K562 (cell line): ENCODE data around the gene THOP1. TPM values are rescaled to one million over a fixed set of nuclear protein-coding genes. Genes with fewer than 3 reads are reported as not detected.

Experiments
- CCNT2 ChIP-seq: IDR thresholded peaks from 2 replicates; pipeline ENCODE4 v1.6.1; 2011; ENCODE audit warnings: borderline replicate concordance, low read depth, mild to moderate bottlenecking, moderate library complexity, mixed read lengths, low read length; ENCODE audit not compliant: insufficient read length; ENCODE audit errors: extremely low read depth
- FOXJ3 ChIP-seq: sonication (generic); formaldehyde crosslinking; IDR thresholded peaks from 2 replicates; pipeline ENCODE4 v1.4.0; 2020; ENCODE audit warnings: mild to moderate bottlenecking, missing genetic modification reagents
- LCOR ChIP-seq: sonication (generic); formaldehyde crosslinking; IDR thresholded peaks from 2 replicates; pipeline ENCODE4 v1.8.0; 2022; ENCODE audit warnings: mild to moderate bottlenecking, missing genetic modification reagents
- NFYB ChIP-seq: IDR thresholded peaks from 2 replicates; pipeline ENCODE4 v1.6.1; 2011; ENCODE audit warnings: mild to moderate bottlenecking, moderate library complexity; ENCODE audit not compliant: insufficient read length; ENCODE audit errors: extremely low read depth
- PKNOX1 ChIP-seq: fragments of 450-650 bp; IDR thresholded peaks from 2 replicates; pipeline ENCODE4 v1.6.1; 2016
- RBBP5 ChIP-seq: fragments of 200-600 bp; sonication (generic); IDR thresholded peaks from 2 replicates; pipeline ENCODE4 v1.6.1; 2012; ENCODE audit warnings: borderline replicate concordance, mild to moderate bottlenecking, low read length, control low read depth, inconsistent platforms; ENCODE audit not compliant: insufficient read depth, poor library complexity, severe bottlenecking
- SIN3A ChIP-seq, 2 experiments: fragments of 150-350 bp in 1 of 2; IDR thresholded peaks; 2 replicates each; pipeline ENCODE4 v1.6.1; 2011 to 2016; ENCODE audit warnings: borderline replicate concordance in 2 of 2, low read depth in 2 of 2, low read length in 2 of 2, mild to moderate bottlenecking in 2 of 2, moderate library complexity in 2 of 2; ENCODE audit not compliant: control insufficient read depth in 1 of 2
- SP1 ChIP-seq: sonication (generic); formaldehyde crosslinking; IDR thresholded peaks from 2 replicates; pipeline ENCODE4 v1.8.1; 2022; ENCODE audit warnings: mild to moderate bottlenecking, missing genetic modification reagents
- SP2 ChIP-seq: IDR thresholded peaks from 2 replicates; pipeline ENCODE4 v1.6.1; 2011; ENCODE audit warnings: mild to moderate bottlenecking, low read depth, low read length, moderate library complexity; ENCODE audit not compliant: poor library complexity, severe bottlenecking; ENCODE audit errors: extremely low read depth
- STAG1 ChIP-seq: sonication (generic); formaldehyde crosslinking; IDR thresholded peaks from 2 replicates; pipeline ENCODE4 v1.5.0; 2020; ENCODE audit warnings: missing genetic modification reagents, borderline replicate concordance
- TEAD4 ChIP-seq, 2 experiments: sonication (generic) in 1 of 2; formaldehyde crosslinking in 1 of 2; IDR thresholded peaks; 2 replicates each; pipeline versions ENCODE4 v1.6.1 to v1.8.0; 2012 to 2022; ENCODE audit warnings: borderline replicate concordance in 1 of 2, inconsistent platforms in 1 of 2, low read length in 1 of 2, mild to moderate bottlenecking in 1 of 2, missing genetic modification reagents in 1 of 2
- UBTF ChIP-seq, 2 experiments: IDR thresholded peaks; 2 replicates each; pipeline ENCODE4 v1.6.1; 2012; ENCODE audit warnings: improper control_type of control experiment in 2 of 2, low read depth in 2 of 2, low read length in 2 of 2, borderline replicate concordance in 1 of 2
- YBX1 ChIP-seq: fragments of 450-650 bp; IDR thresholded peaks from 2 replicates; pipeline ENCODE4 v1.7.1; 2016; ENCODE audit warnings: mild to moderate bottlenecking
- ZBTB2 ChIP-seq: fragments of 450-650 bp; IDR thresholded peaks from 2 replicates; pipeline ENCODE4 v1.6.1; 2016; ENCODE audit warnings: antibody characterized with exemption
- ZC3H11A ChIP-seq: IDR thresholded peaks from 2 replicates; pipeline ENCODE4 v1.6.1; 2012; ENCODE audit warnings: low read depth, low read length, improper control_type of control experiment
- ZNF12 ChIP-seq: sonication (generic); formaldehyde crosslinking; IDR thresholded peaks from 2 replicates; pipeline ENCODE4 v1.4.0; 2020; ENCODE audit warnings: mild to moderate bottlenecking, missing genetic modification reagents
- ZNF134 ChIP-seq: fragments of 250-450 bp; sonication (Bioruptor Pico); conservative IDR thresholded peaks from 2 replicates; pipeline ENCODE4 v1.4.0; 2020
- ZNF224 ChIP-seq: sonication (generic); formaldehyde crosslinking; IDR thresholded peaks from 2 replicates; pipeline ENCODE4 v1.8.0; 2022; ENCODE audit warnings: mild to moderate bottlenecking, missing genetic modification reagents
- ZNF431 ChIP-seq: sonication (generic); formaldehyde crosslinking; IDR thresholded peaks from 2 replicates; pipeline ENCODE4 v1.8.0; 2022; ENCODE audit warnings: mild to moderate bottlenecking, missing genetic modification reagents
- ZNF586 ChIP-seq: fragments of 450-650 bp; formaldehyde crosslinking; conservative IDR thresholded peaks from 2 replicates; pipeline ENCODE4 v1.4.0; 2020; ENCODE audit warnings: mild to moderate bottlenecking, moderate library complexity
- ZNF699 ChIP-seq: fragments of 250-450 bp; sonication (Bioruptor Pico); IDR thresholded peaks from 2 replicates; pipeline ENCODE4 v1.8.0; 2021; ENCODE audit warnings: mild to moderate bottlenecking, moderate library complexity; ENCODE audit not compliant: insufficient replicate concordance
- polyA plus RNA-seq, 8 experiments: library from polyadenylated mRNA; depleted of rRNA in 4 of 8; stranded (reverse) in 5 of 8; unstranded in 3 of 8; fragments of >200 nt; fragmentation: Nextera tagmentation in 2 of 8; fragmentation: Illumina TruSeq in 1 of 8; extraction: Ambion mirVana in 2 of 8; extraction: Trizol in 1 of 8; gene quantifications; 2 replicates each; pipeline versions ENCODE4 v1.2.1 to v1.2.3, GENCODE V29; 2011 to 2014; ENCODE audit warnings: inconsistent platforms in 1 of 8, missing spikeins in 1 of 8
- total RNA-seq, 7 experiments: library from RNA; depleted of rRNA in 6 of 7; stranded (reverse); fragments of >200 nt in 6 of 7; fragmentation: Illumina TruSeq in 2 of 7; extraction: Trizol in 2 of 7; gene quantifications; 2 replicates each; pipeline versions ENCODE4 v1.2.1 to v1.2.3, GENCODE V29; 2011 to 2021; ENCODE audit warnings: low replicate concordance in 1 of 7

Gene THOP1
- total and polyA plus RNA-seq, 9 of the 15 experiments (the other 6 are each of a cell fraction or from before 2014, with no cell fraction given), result 1.3 to 255 (median 96.1) TPM

- peak; percentile 32 for TF ChIP-seq CCNT2
- peak; percentile 85 for TF ChIP-seq RBBP5
- no peak for TF ChIP-seq ZNF12 (CRISPR knock-in tag)
- TF ChIP-seq ZNF224 (CRISPR knock-in tag), result no peak
- peak in 1 of 2 experiments; percentile 76; a peak in 1 of 4 replicates for TF ChIP-seq SIN3A (IDR thresholded peaks at IDR 0.05; ENCODE audit: borderline replicate concordance in 2 of 2, control insufficient read depth in 1 of 2, low read depth in 2 of 2, low read length in 2 of 2)
- no peak for TF ChIP-seq ZNF134 (CRISPR knock-in tag)
- TF ChIP-seq UBTF (IDR thresholded peaks at IDR 0.05; ENCODE audit: borderline replicate concordance in 1 of 2, low read depth in 2 of 2, low read length in 2 of 2), result 0 out of 4 replicates have a peak, but pooled peaks of 1 of the 2 experiments have one; percentile 20
- no peak for TF ChIP-seq ZC3H11A
- peak; percentile 98 for TF ChIP-seq NFYB
- TF ChIP-seq ZNF431 (CRISPR knock-in tag), result no peak
- TF ChIP-seq SP1 (CRISPR knock-in tag), result peak; percentile 89
- TF ChIP-seq PKNOX1, result peak; percentile 99
- no peak for TF ChIP-seq ZNF586 (CRISPR knock-in tag)
- TF ChIP-seq ZNF699 (CRISPR knock-in tag), result no peak
- TF ChIP-seq LCOR, result peak; percentile 85
- peak; percentile 78 for TF ChIP-seq SP2
- TF ChIP-seq FOXJ3 (CRISPR knock-in tag), result no peak
- peak; percentile 97 for TF ChIP-seq ZBTB2
- TF ChIP-seq YBX1, result no peak
- no peak for TF ChIP-seq TEAD4 (IDR thresholded peaks at IDR 0.05; ENCODE audit: low read length)
- TF ChIP-seq TEAD4 (CRISPR knock-in tag; IDR thresholded peaks at IDR 0.05; ENCODE audit: borderline replicate concordance), result no peak
- peak; percentile 5; the same call in 1 of the 2 replicates for TF ChIP-seq STAG1 (CRISPR knock-in tag)
Measured at GRCh38 chr19:2840794-2841791, 55.8 kb downstream of the THOP1 start, which contains the start of gene ZNF555 (continued).
